Activated CD8-positive, alpha-beta memory T cell treated with anti-CD3 and anti-CD28 coated beads, Interleukin-2, amount 10 ng/mL, durations not matched to agents 7 days and 5 days (primary cell): ENCODE measurements around the gene MORC1. TPM values are rescaled to one million over a fixed set of nuclear protein-coding genes. Genes with fewer than 3 reads are reported as not detected.

ENCODE experiments used
- ATAC-seq: fragments of 150-1000 bp; cut with Tn5 transposase; one replicate; pipeline ENCODE4 v1.10.0; 2021; ENCODE audit warnings: moderate library complexity
- CTCF ChIA-PET: fragments of 350-600 bp; sonication (Branson Sonifier 250); formaldehyde crosslinking; loops from one replicate; lab custom pipeline; 2021; ENCODE audit warnings: antibody characterized with exemption; lab: Charles Lee
- DNase-seq: peaks from one replicate; pipeline ENCODE4 v3.0.0-alpha.2; 2020
- H3K27ac Mint-ChIP-seq: one replicate; pipeline ENCODE4 v1.8.0; 2021; ENCODE audit warnings: mild to moderate bottlenecking, mixed read lengths
- H3K27me3 Mint-ChIP-seq: one replicate; pipeline ENCODE4 v1.8.0; 2021; ENCODE audit warnings: mixed read lengths
- H3K36me3 Mint-ChIP-seq: one replicate; pipeline ENCODE4 v1.8.0; 2021; ENCODE audit warnings: mild to moderate bottlenecking, mixed read lengths
- H3K4me1 Mint-ChIP-seq: one replicate; pipeline ENCODE4 v1.8.0; 2021; ENCODE audit warnings: mixed read lengths
- H3K4me3 Mint-ChIP-seq: one replicate; pipeline ENCODE4 v1.8.0; 2021; ENCODE audit warnings: mild to moderate bottlenecking, moderate library complexity, mixed read lengths
- H3K9me3 Mint-ChIP-seq: one replicate; pipeline ENCODE4 v1.8.0; 2022; ENCODE audit warnings: low read depth, mixed read lengths
- total RNA-seq, 2 experiments: library from RNA; stranded (reverse); gene quantifications; one replicate each; pipeline ENCODE4 v1.2.3, GENCODE V29; 2021

The MORC1 gene
- total RNA-seq, 2 experiments from 2014 or later, result not detected

DNA sequence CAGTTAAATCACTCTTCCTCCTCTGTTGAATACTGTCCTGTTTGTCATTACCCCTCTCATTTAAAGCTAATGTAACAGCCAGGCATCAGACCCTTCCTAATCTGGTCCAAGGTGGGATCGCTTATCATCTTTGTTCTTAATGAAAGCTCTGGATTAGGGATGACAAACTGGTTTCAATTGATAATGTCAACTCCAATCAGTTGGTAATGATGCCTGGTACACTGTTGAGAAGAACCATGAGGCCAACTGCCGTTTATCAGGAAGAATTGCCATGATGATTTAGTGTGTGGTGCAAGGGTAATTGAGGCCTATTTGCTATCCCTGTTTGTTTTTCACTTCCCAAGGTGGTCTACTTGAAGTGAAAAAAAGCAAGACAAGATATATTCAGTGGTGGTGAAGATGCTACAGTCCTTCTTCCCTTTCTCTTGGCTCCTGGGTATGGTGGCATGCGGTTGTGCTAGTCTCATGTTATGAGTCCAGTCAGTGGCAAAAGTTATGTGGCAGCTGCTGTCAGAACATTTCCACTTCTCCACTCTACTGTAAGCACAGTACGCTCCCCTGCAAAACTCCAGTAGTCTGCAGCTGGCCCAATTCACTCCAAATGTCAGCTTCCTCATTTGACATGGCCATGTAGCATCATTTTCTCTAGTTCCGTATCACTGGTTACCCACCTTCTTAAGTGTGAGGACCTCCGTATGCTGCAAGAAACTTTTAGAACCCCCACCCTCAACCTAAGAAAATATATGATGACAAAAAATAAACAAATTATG is 72.5 kb downstream of the MORC1 start:
- Mint-ChIP-seq H3K4me3 (no peak overlapping the region), H3K4me1 (no peaks in the 10 kb centered on the region), H3K27me3 (no peaks in the 10 kb centered on the region), H3K36me3 (no peaks in the 10 kb centered on the region), H3K27ac (no peak overlapping the region), H3K9me3 (no peaks in the 10 kb centered on the region)
- no peak for ATAC-seq
- DNase-seq, result no peak
- CTCF ChIA-PET, result interaction anchor here (2.3 kb wide), 1 partner anchor 21 kb away, joined by 5 read pairs; no protein-coding TSS in a partner anchor

DNA sequence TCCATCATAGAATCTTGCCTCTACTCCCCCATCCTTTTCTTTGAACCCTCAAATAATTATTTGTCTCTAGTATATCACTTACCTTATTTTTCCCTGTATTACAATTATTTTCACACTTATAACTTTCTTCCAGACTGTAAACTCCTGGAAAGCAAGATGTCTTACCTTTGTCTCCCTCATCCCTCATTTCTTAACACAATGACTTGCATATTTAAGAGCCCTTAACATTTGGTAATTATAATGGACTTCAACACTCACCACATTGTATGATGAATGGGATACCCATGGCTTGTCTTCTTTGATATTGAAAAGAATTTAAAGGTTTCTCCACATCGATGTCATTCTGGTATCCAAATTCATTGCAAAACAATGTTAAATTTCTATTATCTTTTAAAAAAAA is 82.9 kb downstream of the MORC1 start:
- DNase-seq (no peak), ATAC-seq (no peak)
- Mint-ChIP-seq H3K4me3 (no peak overlapping the region), H3K9me3 (no peaks in the 10 kb centered on the region), H3K4me1 (no peaks in the 10 kb centered on the region), H3K36me3 (no peaks in the 10 kb centered on the region), H3K27me3 (peaks cover 21% of the 10 kb centered on the region), H3K27ac (no peak overlapping the region)
- CTCF ChIA-PET, result interaction anchor here (1.6 kb wide), 1 partner anchor 11 kb away, joined by 5 read pairs; no protein-coding TSS in a partner anchor

DNA sequence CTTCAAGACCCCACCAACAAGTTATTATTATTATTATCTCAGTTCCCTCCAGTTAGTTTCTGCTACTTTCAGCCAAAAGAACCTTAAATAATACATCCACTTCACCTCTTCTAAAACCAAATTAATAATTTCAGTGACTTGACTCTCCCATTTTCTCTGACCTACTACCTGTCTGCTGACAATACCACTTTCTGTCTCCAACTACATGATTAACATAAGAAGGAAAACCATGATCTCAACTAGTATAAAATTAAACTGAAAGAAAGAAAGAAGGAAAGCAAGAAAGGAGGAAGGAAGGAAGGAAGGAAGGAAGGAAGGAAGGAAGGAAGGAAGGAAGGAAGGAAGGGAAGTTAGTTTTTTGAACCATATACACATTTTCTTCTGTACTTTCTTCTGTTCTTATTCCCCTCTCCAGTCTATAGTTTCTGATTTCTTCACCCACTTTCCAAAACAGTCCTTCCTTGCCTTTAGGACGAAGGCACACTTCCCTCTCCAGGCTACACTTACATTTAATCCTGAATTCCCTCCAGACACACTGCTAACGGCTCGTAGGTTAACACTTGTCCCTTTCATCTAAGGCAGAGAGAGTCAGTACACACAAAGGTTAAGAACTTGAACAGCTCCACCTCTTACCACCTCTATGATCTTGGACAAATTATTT is 84.8 kb downstream of the MORC1 start:
- Mint-ChIP-seq H3K27me3 (peaks cover 18% of the 10 kb centered on the region), H3K36me3 (no peaks in the 10 kb centered on the region), H3K4me1 (no peaks in the 10 kb centered on the region), H3K4me3 (no peak overlapping the region), H3K27ac (no peak overlapping the region), H3K9me3 (no peaks in the 10 kb centered on the region)
- CTCF ChIA-PET, result no interaction called here
- DNase-seq, result no peak
- ATAC-seq, result no peak

DNA sequence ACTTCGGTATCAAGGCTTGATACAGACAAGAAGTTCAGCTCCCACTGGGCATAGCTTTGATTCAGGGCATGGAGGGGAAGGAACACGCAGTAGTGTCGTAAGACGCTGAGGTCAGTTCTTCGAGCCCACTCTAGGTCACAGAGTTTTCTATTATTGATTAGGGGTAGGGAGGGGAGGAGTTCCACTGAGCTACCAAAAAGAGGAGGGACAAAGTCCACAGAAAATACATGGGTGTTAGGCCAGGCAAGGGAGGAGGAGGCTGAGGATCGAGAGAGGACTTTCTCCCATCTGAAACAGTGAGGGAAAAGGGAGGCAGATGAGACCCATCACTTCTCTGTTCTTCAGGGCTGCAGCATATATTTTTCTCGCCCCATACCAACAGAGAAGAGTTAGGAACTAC is 89.2 kb downstream of the MORC1 start:
- Mint-ChIP-seq H3K36me3 (no peaks in the 10 kb centered on the region), H3K4me3 (no peak overlapping the region), H3K4me1 (no peaks in the 10 kb centered on the region), H3K27ac (no peak overlapping the region), H3K9me3 (no peaks in the 10 kb centered on the region), H3K27me3 (peaks cover 5% of the 10 kb centered on the region)
- no peak for DNase-seq
- no peak for ATAC-seq
- CTCF ChIA-PET, result no interaction called here

DNA sequence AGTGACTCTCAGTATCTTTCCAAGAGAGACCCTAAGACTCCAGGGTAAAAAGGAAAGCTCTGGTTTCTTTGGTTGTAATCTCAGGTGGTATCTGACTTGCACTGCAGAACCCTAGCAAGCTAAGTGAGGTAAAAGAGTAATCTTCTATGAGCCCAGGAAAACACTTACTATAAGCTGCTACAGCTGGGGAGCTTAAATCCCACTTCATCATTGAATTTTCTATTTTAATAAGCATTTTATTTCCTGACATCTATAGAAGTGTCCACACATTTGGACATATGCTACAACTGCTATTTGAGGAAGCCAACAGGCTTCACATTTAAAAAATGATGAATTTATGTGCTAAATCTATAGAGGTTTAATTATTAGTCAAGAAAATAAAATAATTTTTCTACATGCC is 91.1 kb downstream of the MORC1 start:
- Mint-ChIP-seq H3K36me3 (no peaks in the 10 kb centered on the region), H3K27me3 (no peaks in the 10 kb centered on the region), H3K4me1 (no peaks in the 10 kb centered on the region), H3K27ac (no peak overlapping the region), H3K9me3 (no peaks in the 10 kb centered on the region), H3K4me3 (no peak overlapping the region)
- CTCF ChIA-PET, result interaction anchor here (1.7 to 4.6 kb wide), 3 partner anchors 10 to 71 kb away, joined by 4 to 55 read pairs (median 4); no protein-coding TSS in a partner anchor
- ATAC-seq, result no peak
- DNase-seq, result no peak

DNA sequence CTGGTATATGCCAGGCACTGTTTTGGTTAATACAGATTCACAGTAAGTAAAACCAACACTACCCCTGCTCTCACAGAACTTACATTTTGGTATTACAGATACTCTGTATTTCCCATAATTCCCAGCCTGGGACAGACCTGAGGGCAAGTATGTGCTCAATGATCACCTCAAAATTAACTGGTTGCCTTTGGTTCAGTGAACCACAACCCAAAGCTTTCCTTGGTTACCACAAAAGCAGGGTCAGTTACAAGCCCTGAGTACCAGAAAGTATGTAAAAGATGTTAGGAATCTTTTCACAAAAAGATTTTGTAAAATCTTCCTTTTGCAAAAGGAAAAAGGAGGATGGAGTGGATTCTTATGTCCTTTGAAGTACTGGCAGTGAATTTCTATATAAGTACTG is 92.0 kb downstream of the MORC1 start:
- Mint-ChIP-seq H3K27ac (no peak overlapping the region), H3K4me1 (no peaks in the 10 kb centered on the region), H3K9me3 (no peaks in the 10 kb centered on the region), H3K4me3 (no peak overlapping the region), H3K36me3 (no peaks in the 10 kb centered on the region), H3K27me3 (no peaks in the 10 kb centered on the region)
- DNase-seq (no peak), ATAC-seq (no peak)
- CTCF ChIA-PET, result interaction anchor here (0.6 to 4.6 kb wide), 5 partner anchors 9 to 1292 kb away, joined by 3 to 55 read pairs (median 4); no protein-coding TSS in a partner anchor

DNA sequence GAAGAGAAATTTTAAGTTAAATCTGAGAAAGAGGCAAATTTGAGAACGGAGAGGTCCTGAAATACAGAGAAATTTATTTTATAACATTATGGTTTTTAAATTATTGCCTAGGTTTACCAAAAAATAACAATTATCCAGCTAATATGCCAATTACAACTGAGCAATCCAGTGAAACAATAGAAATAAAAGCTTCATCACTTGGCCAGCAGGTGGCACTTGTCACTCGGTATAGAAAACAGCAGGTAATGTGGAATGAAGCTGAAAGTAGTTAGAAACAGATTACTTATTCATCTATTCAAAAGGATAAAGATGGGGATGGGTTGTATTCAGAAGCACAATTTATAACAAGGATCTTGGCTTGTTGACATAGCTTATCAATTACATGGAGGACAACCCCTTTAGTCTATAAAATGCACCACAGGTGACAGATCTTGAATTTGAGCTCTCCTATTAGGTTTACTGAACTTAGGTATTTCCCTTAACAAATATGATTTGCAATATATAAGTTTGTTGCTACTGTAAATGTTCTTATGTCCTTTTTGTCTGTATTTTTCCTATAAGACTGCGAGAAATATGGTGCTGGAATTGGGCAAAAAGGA is 94.2 kb downstream of the MORC1 start:
- CTCF ChIA-PET, result interaction anchor here (0.7 to 4.6 kb wide), 26 partner anchors 8 to 359 kb away, joined by 3 to 55 read pairs (median 4); no protein-coding TSS in a partner anchor
- Mint-ChIP-seq H3K27ac (no peak overlapping the region), H3K36me3 (no peaks in the 10 kb centered on the region), H3K9me3 (no peaks in the 10 kb centered on the region), H3K4me1 (peaks cover 3% of the 10 kb centered on the region), H3K4me3 (no peak overlapping the region), H3K27me3 (no peaks in the 10 kb centered on the region)
- peak; percentile 54 for DNase-seq
- peak; percentile 53 for ATAC-seq

DNA sequence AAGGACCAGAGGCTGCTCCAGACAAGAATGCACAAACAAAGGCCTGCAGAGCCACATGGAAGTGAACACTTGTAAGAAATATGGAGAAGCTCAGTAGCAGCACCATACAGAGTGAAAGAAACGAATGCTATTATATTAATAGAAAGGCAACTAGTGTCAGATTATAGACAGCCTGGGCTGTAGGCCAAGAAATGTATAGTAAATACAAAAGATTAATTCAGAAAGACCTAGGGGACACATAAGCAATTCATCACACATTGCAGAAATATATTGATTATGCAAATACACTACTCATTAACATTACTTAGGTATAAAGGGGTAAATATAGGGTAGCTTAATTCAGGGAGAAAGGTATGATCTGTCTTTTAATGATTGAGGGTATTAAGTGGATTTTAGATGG is 94.8 kb downstream of the MORC1 start:
- Mint-ChIP-seq H3K4me1 (peaks cover 3% of the 10 kb centered on the region), H3K27me3 (no peaks in the 10 kb centered on the region), H3K9me3 (no peaks in the 10 kb centered on the region), H3K36me3 (no peaks in the 10 kb centered on the region), H3K4me3 (no peak overlapping the region), H3K27ac (no peak overlapping the region)
- CTCF ChIA-PET, result interaction anchor here (0.9 to 4.6 kb wide), 22 partner anchors 8 to 359 kb away, joined by 3 to 55 read pairs (median 4); no protein-coding TSS in a partner anchor
- DNase-seq (no peak), ATAC-seq (no peak)

DNA sequence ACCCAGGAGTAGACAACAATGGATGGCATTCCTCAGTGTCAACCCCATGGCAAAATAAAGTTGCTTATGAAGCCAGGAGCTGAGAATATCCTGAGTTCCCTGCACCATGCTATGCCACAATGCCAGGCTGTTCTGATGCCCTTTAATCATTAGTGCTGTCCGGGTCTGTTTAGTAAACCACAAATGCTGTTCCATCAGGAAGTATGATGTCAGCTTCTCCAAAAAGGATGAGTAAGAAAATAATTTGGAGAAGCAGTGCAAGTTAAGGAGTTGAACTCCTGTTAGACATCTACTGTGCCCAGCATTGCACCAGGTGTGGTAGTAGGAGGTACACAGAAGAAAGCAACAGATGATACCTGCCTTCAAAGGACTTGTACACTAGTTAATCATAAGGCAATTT is 96.4 kb downstream of the MORC1 start:
- no peak for ATAC-seq
- Mint-ChIP-seq H3K36me3 (no peaks in the 10 kb centered on the region), H3K4me3 (no peak overlapping the region), H3K9me3 (no peaks in the 10 kb centered on the region), H3K27me3 (peaks cover 3% of the 10 kb centered on the region), H3K27ac (no peak overlapping the region), H3K4me1 (peaks cover 3% of the 10 kb centered on the region)
- CTCF ChIA-PET, result no interaction called here
- no peak for DNase-seq

DNA sequence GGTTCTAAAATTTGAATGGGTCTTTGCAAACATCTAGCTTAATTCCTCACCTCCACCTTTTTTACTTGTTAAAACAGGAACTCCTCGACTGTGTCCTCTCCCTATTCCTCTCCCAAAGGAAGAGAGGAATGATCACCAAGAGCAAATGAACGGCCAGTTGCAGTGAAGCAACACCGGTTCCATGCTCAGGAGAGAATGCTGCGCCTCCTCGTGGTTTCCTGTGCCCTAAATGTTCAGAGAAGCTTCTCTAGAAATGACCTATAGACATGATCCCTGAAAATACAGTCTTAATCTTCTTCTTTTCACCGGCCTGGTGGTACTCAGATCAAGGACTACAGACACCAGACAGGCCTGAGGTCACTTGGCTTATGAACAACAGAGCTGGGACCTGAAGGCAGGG is 99.1 kb downstream of the MORC1 start:
- DNase-seq (no peak), ATAC-seq (no peak)
- Mint-ChIP-seq H3K36me3 (no peaks in the 10 kb centered on the region), H3K27me3 (peaks cover 8% of the 10 kb centered on the region), H3K4me3 (no peak overlapping the region), H3K4me1 (peaks cover 3% of the 10 kb centered on the region), H3K9me3 (no peaks in the 10 kb centered on the region), H3K27ac (no peak overlapping the region)
- CTCF ChIA-PET, result interaction anchor here (1.0 kb wide), 2 partner anchors 62 to 64 kb away, joined by 3 to 4 read pairs; no protein-coding TSS in a partner anchor

DNA sequence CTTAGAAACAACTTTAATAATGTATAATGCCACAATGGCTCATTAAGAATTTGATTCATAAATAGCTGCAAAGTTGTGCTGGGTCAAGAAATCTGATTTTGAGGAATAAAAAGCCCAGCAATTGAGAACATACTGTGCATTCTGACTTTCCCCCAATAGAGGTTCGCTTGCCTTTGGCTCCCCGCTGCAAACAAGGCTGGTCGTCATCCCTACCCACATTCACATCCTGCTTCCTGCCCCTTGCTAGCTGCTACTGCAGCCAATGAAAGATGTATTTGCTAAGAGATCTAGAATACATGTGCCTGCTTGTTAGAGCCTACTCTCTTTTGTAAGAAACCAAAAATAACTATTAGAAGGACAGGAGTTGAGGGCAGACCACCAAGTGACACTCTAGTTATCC is 112.5 kb downstream of the MORC1 start:
- DNase-seq (peak; percentile 43), ATAC-seq (peak; percentile 39)
- no peaks in the 10 kb centered on the region for H3K36me3 Mint-ChIP-seq
- peaks cover 13% of the 10 kb centered on the region for H3K27me3 Mint-ChIP-seq
- H3K4me1 Mint-ChIP-seq, result no peaks in the 10 kb centered on the region
- H3K9me3 Mint-ChIP-seq, result no peaks in the 10 kb centered on the region
- CTCF ChIA-PET, result interaction anchor here (2.4 kb wide), 1 partner anchor 18 kb away, joined by 8 read pairs; no protein-coding TSS in a partner anchor
- no peak overlapping the region for H3K4me3 Mint-ChIP-seq
- H3K27ac Mint-ChIP-seq, result no peak overlapping the region

DNA sequence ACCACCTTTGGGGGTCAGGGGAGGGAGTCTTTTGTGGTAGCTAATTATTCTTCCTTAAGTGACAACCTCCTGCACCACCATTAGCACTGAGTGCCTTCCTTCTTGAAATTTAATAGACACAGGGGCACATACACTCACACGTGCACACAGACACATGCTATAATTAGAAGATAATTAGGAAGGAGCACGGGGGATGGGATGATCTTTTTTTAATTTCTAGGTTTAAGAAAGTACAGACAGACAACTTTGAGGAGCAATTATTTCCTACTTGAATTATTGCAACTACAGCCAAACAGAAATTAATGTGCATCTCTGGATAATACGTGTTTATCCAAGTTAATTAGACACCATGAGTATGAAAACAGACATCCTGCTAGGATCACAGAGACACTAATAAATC is 119.5 kb downstream of the MORC1 start:
- no peaks in the 10 kb centered on the region for H3K4me1 Mint-ChIP-seq
- H3K27me3 Mint-ChIP-seq, result peaks cover 14% of the 10 kb centered on the region
- H3K4me3 Mint-ChIP-seq, result no peak overlapping the region
- CTCF ChIA-PET, result interaction anchor here (1.8 kb wide), 1 partner anchor 12 kb away, joined by 3 read pairs; no protein-coding TSS in a partner anchor
- no peak overlapping the region for H3K27ac Mint-ChIP-seq
- no peaks in the 10 kb centered on the region for H3K36me3 Mint-ChIP-seq
- ATAC-seq, result no peak
- no peak for DNase-seq
- no peaks in the 10 kb centered on the region for H3K9me3 Mint-ChIP-seq

DNA sequence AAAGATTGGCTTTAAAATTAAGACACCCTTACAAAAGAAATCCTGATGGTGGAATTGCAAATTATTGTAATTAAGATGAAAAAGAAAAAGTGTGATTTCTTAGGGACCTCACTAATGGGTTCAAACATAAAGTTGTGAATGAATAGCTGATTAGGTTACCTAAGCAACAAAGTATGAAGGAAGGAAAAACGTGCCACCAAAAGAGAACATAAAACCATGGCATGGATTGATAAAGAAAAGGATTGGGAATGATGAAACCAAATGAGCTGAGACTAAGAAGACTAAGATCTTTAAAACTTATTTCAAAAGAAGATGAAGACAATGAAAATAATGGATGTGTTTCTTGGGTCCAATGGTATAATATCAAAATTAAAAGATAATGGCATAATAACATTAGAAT is 132.1 kb downstream of the MORC1 start:
- CTCF ChIA-PET, result no interaction called here
- DNase-seq, result no peak
- no peaks in the 10 kb centered on the region for H3K9me3 Mint-ChIP-seq

More for the DNA sequence above, 132.1 kb downstream of the MORC1 start:
- no peaks in the 10 kb centered on the region for H3K36me3 Mint-ChIP-seq
- H3K27ac Mint-ChIP-seq, result no peak overlapping the region
- H3K27me3 Mint-ChIP-seq, result peaks cover 41% of the 10 kb centered on the region
- no peak overlapping the region for H3K4me3 Mint-ChIP-seq
- ATAC-seq, result no peak
- no peaks in the 10 kb centered on the region for H3K4me1 Mint-ChIP-seq
